ENCODE data around the gene RPS3. TPM values are rescaled to one million over a fixed set of nuclear protein-coding genes. Genes with fewer than 3 reads are reported as not detected.

The RPS3 gene
- polyA plus RNA-seq, 1 donor: 2,366 TPM

GRCh38 chr11:75453916-75454655, 54.8 kb downstream of the RPS3 start:
- no peak for DNase-seq

DNA sequence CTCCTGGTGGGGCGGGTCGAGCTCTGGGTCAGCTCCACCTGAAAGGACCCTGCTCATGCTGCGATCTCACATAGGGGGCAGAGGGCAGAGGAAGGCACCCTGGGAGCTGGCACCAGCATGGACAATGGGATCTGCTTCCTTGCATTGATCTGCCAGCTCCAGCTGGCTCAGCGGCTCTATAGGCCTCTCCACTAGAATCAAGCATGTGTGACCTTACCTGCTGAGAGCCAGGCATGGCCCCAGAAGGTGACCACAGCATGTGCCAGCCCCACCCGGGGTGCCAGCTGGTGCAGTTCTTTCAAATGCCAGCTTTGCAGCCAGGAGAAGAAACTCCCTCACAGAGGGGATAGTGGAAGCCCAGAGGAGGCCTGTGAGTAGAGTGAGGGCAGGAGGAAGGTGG, 55.7 kb downstream of the RPS3 start:
- no peak for DNase-seq

Other genes with a start within 250 kb of the RPS3 start
- gene SLCO2B1, start 248.4 kb upstream of the RPS3 start, polyA plus RNA-seq (ENCODE audit: insufficient read length): 8.2 TPM
- gene TPBGL, start 158.7 kb upstream of the RPS3 start, polyA plus RNA-seq (ENCODE audit: insufficient read length): 0.17 TPM
- gene ARRB1, start 47.9 kb upstream of the RPS3 start, polyA plus RNA-seq (ENCODE audit: insufficient read length): 22.5 TPM
- gene KLHL35, start 33.7 kb downstream of the RPS3 start, polyA plus RNA-seq (ENCODE audit: insufficient read length): 0.67 TPM
- gene GDPD5, start 126.4 kb downstream of the RPS3 start, polyA plus RNA-seq (ENCODE audit: insufficient read length): 11.7 TPM
- 261 TPM for gene SERPINH1, start 162.7 kb downstream of the RPS3 start, polyA plus RNA-seq (ENCODE audit: insufficient read length)